Body of pancreas (tissue), 4 donors: ENCODE data around the gene COG2. TPM values are rescaled to one million over a fixed set of nuclear protein-coding genes. Genes with fewer than 3 reads are reported as not detected.

Experiments
- ATAC-seq: fragments of 150-250 bp; one replicate; pipeline ENCODE4 v1.9.1; 2016
- DNase-seq, 4 donors: peaks; one replicate each; pipeline ENCODE4 v3.0.0-alpha.2; 2019
- H3K27ac ChIP-seq, 4 donors: fragments of 200-600 bp; sonication (generic); 1 replicate in 3 of 4; 2 replicates in 1 of 4; pipeline versions ENCODE4 v1.5.1 to v1.6.1; 2016 to 2019; ENCODE audit warnings: mild to moderate bottlenecking in 1 of 4, mixed read lengths in 1 of 4, moderate library complexity in 1 of 4
- H3K27me3 ChIP-seq, 2 donors: fragments of 200-600 bp; sonication (generic); one replicate each; pipeline ENCODE4 v1.6.0; 2016; ENCODE audit warnings: mild to moderate bottlenecking in 1 of 2
- H3K36me3 ChIP-seq, 2 donors: fragments of 200-600 bp; sonication (generic); replicated peaks in 1 of 2; 2 replicates each; pipeline ENCODE4 v1.5.1; 2016; ENCODE audit warnings: low read depth in 2 of 2; ENCODE audit not compliant: insufficient read depth in 1 of 2
- H3K4me1 ChIP-seq: fragments of 200-600 bp; sonication (generic); one replicate; pipeline ENCODE4 v1.6.0; 2016
- H3K4me3 ChIP-seq, 2 donors: fragments of 200-600 bp; sonication (generic); 1 replicate in 1 of 2; 2 replicates in 1 of 2; pipeline ENCODE4 v1.5.1; 2016 to 2019
- H3K9me3 ChIP-seq, 3 donors: fragments of 200-600 bp; sonication (generic); 1 replicate in 2 of 3; 2 replicates in 1 of 3; pipeline ENCODE4 v1.5.1; 2016
- CTCF ChIP-seq, 7 experiments: fragments of 450-650 bp in 4 of 7; fragments of 200-600 bp in 3 of 7; sonication (generic) in 3 of 7; IDR thresholded peaks; one replicate each; pipeline ENCODE4 v1.5.1; 2016 to 2019; ENCODE audit warnings: antibody characterized with exemption in 7 of 7
- POLR2A ChIP-seq, 3 donors: fragments of 450-650 bp; IDR thresholded peaks; one replicate each; pipeline ENCODE4 v1.6.1; 2016; ENCODE audit warnings: antibody characterized with exemption in 3 of 3, mild to moderate bottlenecking in 2 of 3
- WGBS, 2 donors: methylation state at CpG; one replicate each; pipeline ENCODE4 v1.1.5; 2017; 5-methylcytosine and 5-hydroxymethylcytosine counted together
- intact Hi-C: fragments of 100-400 bp; cut with DNase I; formaldehyde crosslinking; loops from one replicate; pipeline ENCODE4 v1.15.1; 2023
- total RNA-seq, 2 donors: library from RNA; depleted of rRNA; stranded (reverse); fragments of >200 nt; gene quantifications; one replicate each; pipeline ENCODE4 v1.1.0, GENCODE V29; 2016

COG2 gene
- total RNA-seq, 2 donors from 2014 or later, result 13.7 to 26.0 TPM

GRCh38 chr1:230691615-230692014 is 49.3 kb downstream of the COG2 start:
- Histone ChIP-seq H3K27ac (no peak overlapping the region), H3K27me3 (no peaks in the 10 kb centered on the region), H3K4me1 (no peaks in the 10 kb centered on the region), H3K36me3 (peaks cover 8 to 37% of the 10 kb centered on the region in 2 donors), H3K9me3 (no peaks in the 10 kb centered on the region), H3K4me3 (no peak overlapping the region)
- WGBS, 2 donors, result 94 to 98% methylated on average over 10 of the region's 10 CpGs
- no peak for TF ChIP-seq CTCF (IDR thresholded peaks at IDR 0.05)
- TF ChIP-seq POLR2A (IDR thresholded peaks at IDR 0.05), result no peak
- ATAC-seq (no peak), DNase-seq (no peak)
- intact Hi-C loops, result no loop called here

GRCh38 chr1:230693221-230693620 is 50.9 kb downstream of the COG2 start:
- Histone ChIP-seq H3K27ac (no peak overlapping the region), H3K4me3 (no peak overlapping the region), H3K9me3 (no peaks in the 10 kb centered on the region), H3K27me3 (no peaks in the 10 kb centered on the region), H3K4me1 (no peaks in the 10 kb centered on the region), H3K36me3 (peaks cover 8 to 27% of the 10 kb centered on the region in 2 donors)
- intact Hi-C loops, result no loop called here
- no peak for TF ChIP-seq CTCF (IDR thresholded peaks at IDR 0.05)
- no peak for TF ChIP-seq POLR2A (IDR thresholded peaks at IDR 0.05)
- DNase-seq, result no peak
- WGBS, 2 donors, result 81 to 90% methylated on average over 6 of the region's 6 CpGs
- ATAC-seq, result no peak

DNA sequence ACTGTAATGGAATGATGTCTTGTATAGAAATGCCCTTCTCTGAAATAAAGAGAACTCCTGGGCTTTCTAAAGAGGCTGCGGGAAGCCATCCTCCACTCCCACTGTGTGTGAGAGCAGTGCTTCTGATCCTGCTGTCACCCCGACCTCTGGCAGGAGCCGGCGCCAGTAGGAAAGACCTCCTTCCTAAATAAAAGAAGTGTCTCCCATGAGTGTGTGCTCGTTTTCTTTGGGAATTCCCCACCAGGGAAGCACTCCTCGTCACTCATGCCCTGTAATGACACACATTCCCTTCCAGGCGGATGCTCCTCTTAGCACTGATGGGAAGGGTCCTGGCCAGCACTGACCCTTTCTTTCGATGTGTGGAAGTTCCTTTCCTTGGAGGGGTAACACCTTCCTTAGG is 51.5 kb downstream of the COG2 start:
- intact Hi-C loops, result no loop called here
- ATAC-seq, result no peak
- no peak for TF ChIP-seq CTCF (IDR thresholded peaks at IDR 0.05)
- TF ChIP-seq POLR2A (IDR thresholded peaks at IDR 0.05), result no peak
- Histone ChIP-seq H3K9me3 (no peaks in the 10 kb centered on the region), H3K36me3 (peaks cover 8 to 27% of the 10 kb centered on the region in 2 donors), H3K27ac (no peak overlapping the region), H3K4me3 (no peak overlapping the region), H3K27me3 (no peaks in the 10 kb centered on the region), H3K4me1 (no peaks in the 10 kb centered on the region)
- DNase-seq, result no peak
- WGBS, 2 donors, result 85 to 90% methylated on average over 8 of the region's 8 CpGs

GRCh38 chr1:230694464-230694863 is 52.2 kb downstream of the COG2 start:
- WGBS, 2 donors, result 90 to 91% methylated on average over 4 of the region's 4 CpGs
- no peaks in the 10 kb centered on the region for H3K4me1 ChIP-seq
- intact Hi-C loops, result no loop called here
- no peak for TF ChIP-seq POLR2A (IDR thresholded peaks at IDR 0.05)
- no peak for TF ChIP-seq CTCF (IDR thresholded peaks at IDR 0.05)
- no peaks in the 10 kb centered on the region for H3K9me3 ChIP-seq
- DNase-seq, result no peak
- H3K27ac ChIP-seq, result no peak overlapping the region
- ATAC-seq, result no peak
- no peaks in the 10 kb centered on the region for H3K27me3 ChIP-seq
- no peak overlapping the region for H3K4me3 ChIP-seq
- H3K36me3 ChIP-seq, result peaks cover 8 to 27% of the 10 kb centered on the region in 2 donors

DNA sequence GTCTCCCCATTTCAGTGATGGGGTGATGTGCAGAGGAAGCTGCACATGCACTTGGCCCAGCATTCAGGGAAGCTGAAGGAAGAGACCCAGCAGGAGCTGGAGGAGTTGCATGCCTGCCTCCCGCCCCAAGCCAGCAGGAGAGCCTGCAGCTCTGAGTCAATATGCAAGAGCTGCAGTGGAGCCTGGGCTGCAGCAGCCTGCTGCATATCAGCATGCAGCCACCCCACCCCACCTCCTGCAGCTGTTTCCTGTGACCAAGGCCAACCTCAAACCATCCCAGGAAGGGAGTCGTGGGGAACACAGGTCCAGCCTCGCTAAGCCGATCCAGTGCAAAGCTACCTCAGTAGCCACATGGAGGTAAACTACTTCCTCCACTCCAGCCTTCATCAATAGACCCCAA is 52.7 kb downstream of the COG2 start:
- DNase-seq (no peak), ATAC-seq (no peak)
- no peak overlapping the region for H3K4me3 ChIP-seq
- H3K9me3 ChIP-seq, result no peaks in the 10 kb centered on the region
- no peaks in the 10 kb centered on the region for H3K4me1 ChIP-seq
- TF ChIP-seq POLR2A (IDR thresholded peaks at IDR 0.05) (no peak), CTCF (IDR thresholded peaks at IDR 0.05) (no peak)
- H3K27ac ChIP-seq, result no peak overlapping the region
- H3K36me3 ChIP-seq, result peaks cover 8 to 22% of the 10 kb centered on the region in 2 donors
- intact Hi-C loops, result no loop called here
- WGBS, 2 donors, result 30 to 66% methylated on average over 3 to 4 of the region's 4 CpGs
- H3K27me3 ChIP-seq, result no peaks in the 10 kb centered on the region
